ENCODE data around the gene KLHL10. TPM values are rescaled to one million over a fixed set of nuclear protein-coding genes. Genes with fewer than 3 reads are reported as not detected.
"Not testable (repeated sequence)": the region's sequence is repeated elsewhere in the genome, so short reads cannot be mapped to it uniquely, and the experiment has no call there.

Gene KLHL10
- total RNA-seq, 1 donor, result under 0.01 TPM

GRCh38 chr17:41870097-41870496 is 32.5 kb downstream of the KLHL10 start:
- no peak overlapping the region for H3K4me3 ChIP-seq (ENCODE audit: low read depth, low read length)
- no peak for TF ChIP-seq CTCF (IDR thresholded peaks at IDR 0.05; ENCODE audit: insufficient read depth, low read depth, low read length)
- DNase-seq (ENCODE audit: low read depth), result no peak

GRCh38 chr17:41870627-41871026 is 33.0 kb downstream of the KLHL10 start:
- TF ChIP-seq CTCF (IDR thresholded peaks at IDR 0.05; ENCODE audit: insufficient read depth, low read depth, low read length), result no peak
- no peak for DNase-seq (ENCODE audit: low read depth)
- no peak overlapping the region for H3K4me3 ChIP-seq (ENCODE audit: low read depth, low read length)

GRCh38 chr17:41871789-41872188 is 34.2 kb downstream of the KLHL10 start:
- DNase-seq (ENCODE audit: low read depth), result no peak
- H3K4me3 ChIP-seq (ENCODE audit: low read depth, low read length), result no peak overlapping the region
- no peak for TF ChIP-seq CTCF (IDR thresholded peaks at IDR 0.05; ENCODE audit: insufficient read depth, low read depth, low read length)

GRCh38 chr17:41873559-41874292 is 36.1 kb downstream of the KLHL10 start:
- DNase-seq (ENCODE audit: low read depth), result peak; percentile 43
- H3K4me3 ChIP-seq (ENCODE audit: low read depth, low read length), result no peak overlapping the region
- no peak for TF ChIP-seq CTCF (IDR thresholded peaks at IDR 0.05; ENCODE audit: insufficient read depth, low read depth, low read length)

- DNase-seq (ENCODE audit: low read depth); H3K4me3 ChIP-seq (ENCODE audit: low read depth, low read length): not testable (repeated sequence)
These were observed 36.7 kb downstream of the KLHL10 start for GRCh38 chr17:41874293-41874670.

- H3K4me3 ChIP-seq (ENCODE audit: low read depth, low read length), result no peak overlapping the region
- no peak for DNase-seq (ENCODE audit: low read depth)
- no peak for TF ChIP-seq CTCF (IDR thresholded peaks at IDR 0.05; ENCODE audit: insufficient read depth, low read depth, low read length)
These were observed 42.5 kb downstream of the KLHL10 start for GRCh38 chr17:41880130-41880529.

GRCh38 chr17:41882756-41883155 is 45.1 kb downstream of the KLHL10 start:
- TF ChIP-seq CTCF (IDR thresholded peaks at IDR 0.05; ENCODE audit: insufficient read depth, low read depth, low read length), result no peak
- no peak overlapping the region for H3K4me3 ChIP-seq (ENCODE audit: low read depth, low read length)
- no peak for DNase-seq (ENCODE audit: low read depth)

Data from fibroblast of villous mesenchyme (primary cell).